Lower leg skin (tissue), 4 donors: ENCODE data around the gene PREB. TPM values are rescaled to one million over a fixed set of nuclear protein-coding genes. Genes with fewer than 3 reads are reported as not detected.

Experiments used
- DNase-seq, 2 donors: peaks; one replicate each; pipeline ENCODE4 v3.0.0-alpha.2; 2019; ENCODE audit warnings: low spot score in 2 of 2
- H3K4me3 ChIP-seq: fragments of 200-600 bp; sonication (generic); 2 replicates; pipeline ENCODE4 v1.5.1; 2017; ENCODE audit warnings: mild to moderate bottlenecking, low read depth; ENCODE audit not compliant: poor library complexity, severe bottlenecking
- CTCF ChIP-seq, 3 donors: fragments of 450-650 bp; IDR thresholded peaks; one replicate each; pipeline ENCODE4 v1.5.1; 2016; ENCODE audit warnings: antibody characterized with exemption in 3 of 3, mild to moderate bottlenecking in 3 of 3, moderate library complexity in 2 of 3
- POLR2A ChIP-seq, 2 donors: fragments of 450-650 bp; IDR thresholded peaks; one replicate each; pipeline ENCODE4 v1.6.1; 2016 to 2017; ENCODE audit warnings: antibody characterized with exemption in 2 of 2, mild to moderate bottlenecking in 1 of 2, moderate library complexity in 1 of 2
- WGBS, 2 donors: methylation state at CpG; one replicate each; pipeline ENCODE4 v1.1.5; 2018; 5-methylcytosine and 5-hydroxymethylcytosine counted together
- intact Hi-C: fragments of 100-400 bp; cut with DNase I; formaldehyde crosslinking; loops from one replicate; pipeline ENCODE4 v1.15.0; 2023; ENCODE audit warnings: low total_unique reads
- total RNA-seq, 4 donors: library from RNA; depleted of rRNA; stranded (reverse); fragments of >200 nt; gene quantifications; one replicate each; pipeline ENCODE4 v1.1.0, GENCODE V29; 2016

Gene PREB
- total RNA-seq, 4 donors from 2014 or later = 41.2 to 76.5 (median 53.5) TPM

GRCh38 chr2:27097341-27097740 is 37.1 kb downstream of the PREB start:
- no peak overlapping the region for H3K4me3 ChIP-seq
- TF ChIP-seq CTCF (IDR thresholded peaks at IDR 0.05) (no peak), POLR2A (IDR thresholded peaks at IDR 0.05) (no peak)
- DNase-seq = no peak
- intact Hi-C loops = no loop called here
- 91 to 92% methylated on average over 12 to 14 of the region's 14 CpGs for WGBS, 2 donors

DNA sequence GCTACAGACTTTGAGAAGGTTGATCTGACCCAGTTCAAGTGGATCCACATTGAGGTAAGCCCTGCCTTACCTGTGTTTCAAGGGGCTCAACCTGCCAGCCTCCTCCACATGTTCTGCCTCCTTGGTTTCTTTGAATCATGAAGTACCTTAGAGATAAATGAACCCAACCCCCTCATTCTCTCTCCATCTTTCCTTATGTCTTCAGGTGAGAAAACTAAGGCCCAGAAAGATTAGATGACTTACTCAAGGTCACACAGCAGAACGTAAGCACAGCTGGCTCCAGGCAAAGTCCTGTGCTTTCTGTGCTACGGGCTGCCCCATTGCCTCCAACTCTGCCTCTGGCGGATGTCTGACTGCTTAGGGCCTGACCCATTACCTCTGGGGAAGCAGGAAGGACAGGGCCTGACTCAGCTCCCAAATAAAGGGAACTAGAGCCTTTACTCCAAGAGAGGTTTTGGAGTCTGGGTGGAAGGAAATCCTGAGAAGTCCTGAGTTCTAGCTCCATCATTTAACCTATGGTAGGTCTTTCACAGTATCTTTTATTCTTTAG is 37.6 kb downstream of the PREB start:
- no peak for DNase-seq
- 69 to 74% methylated on average over 3 of the region's 3 CpGs for WGBS, 2 donors
- H3K4me3 ChIP-seq = no peak overlapping the region
- intact Hi-C loops = no loop called here
- TF ChIP-seq POLR2A (IDR thresholded peaks at IDR 0.05) (no peak), CTCF (IDR thresholded peaks at IDR 0.05) (no peak)

- 29 to 39% methylated on average over 15 to 18 of the region's 18 CpGs for WGBS, 2 donors
- TF ChIP-seq CTCF (IDR thresholded peaks at IDR 0.05) = no peak
- TF ChIP-seq POLR2A (IDR thresholded peaks at IDR 0.05) = no peak
- H3K4me3 ChIP-seq = no peak overlapping the region
- intact Hi-C loops = no loop called here
- DNase-seq = no peak
Measured at GRCh38 chr2:27095745-27096651, 38.4 kb downstream of the PREB start.

DNA sequence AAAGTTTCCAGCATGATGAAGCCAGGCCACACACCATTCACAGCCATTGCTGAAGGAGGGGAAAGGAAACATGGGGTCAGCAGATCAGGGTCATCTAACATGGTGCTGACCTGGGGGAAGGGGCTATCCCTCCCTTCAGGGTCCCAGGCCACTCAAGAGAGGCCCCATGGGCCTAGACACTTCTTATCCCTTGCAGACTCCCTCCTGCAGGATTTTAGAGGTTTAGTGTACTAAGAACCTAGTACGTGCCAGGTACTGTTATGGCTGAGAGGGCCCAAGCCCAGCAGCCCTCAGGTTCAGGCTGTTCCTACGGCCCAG is 39.0 kb downstream of the PREB start:
- H3K4me3 ChIP-seq = no peak overlapping the region
- no peak for TF ChIP-seq CTCF (IDR thresholded peaks at IDR 0.05)
- no peak for TF ChIP-seq POLR2A (IDR thresholded peaks at IDR 0.05)
- WGBS, 2 donors = 90 to 97% methylated on average over 2 of the region's 2 CpGs
- no peak for DNase-seq
- intact Hi-C loops = no loop called here

DNA sequence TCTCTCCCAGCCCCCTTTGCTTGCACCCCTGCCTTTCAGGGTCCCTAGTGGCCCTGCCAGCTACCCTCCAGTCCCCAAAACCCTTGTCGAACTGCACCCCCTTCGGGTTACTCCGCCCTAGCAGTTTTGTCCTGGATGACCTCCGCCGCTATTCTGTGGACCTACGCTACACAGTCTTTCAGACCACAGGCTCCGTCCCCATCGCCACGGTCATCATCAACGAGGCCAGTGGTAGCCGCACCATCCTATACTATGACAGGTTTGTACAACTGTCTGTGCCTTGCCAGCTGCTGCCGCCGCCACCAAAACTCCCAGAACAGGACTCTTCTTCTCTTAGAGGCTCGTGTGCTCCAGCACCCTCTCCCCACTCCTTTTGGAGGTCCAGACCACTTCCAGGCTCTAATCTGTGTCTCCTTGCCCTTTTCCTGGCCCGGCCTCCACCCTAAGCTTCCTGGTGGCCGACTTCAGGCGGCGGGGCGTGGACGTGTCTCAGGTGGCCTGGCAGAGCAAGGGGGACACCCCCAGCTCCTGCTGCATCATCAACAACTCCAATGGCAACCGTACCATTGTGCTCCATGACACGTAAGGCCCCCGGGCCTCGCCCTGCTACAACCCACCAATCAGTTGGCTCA is 40.0 kb downstream of the PREB start:
- 94 to 95% methylated on average over 24 of the region's 24 CpGs for WGBS, 2 donors
- TF ChIP-seq POLR2A (IDR thresholded peaks at IDR 0.05) (no peak), CTCF (IDR thresholded peaks at IDR 0.05) (no peak)
- H3K4me3 ChIP-seq = no peak overlapping the region
- intact Hi-C loops = no loop called here
- no peak for DNase-seq
